Right cardiac atrium (tissue), 5 donors: ENCODE measurements around the gene ABHD8. TPM values are rescaled to one million over a fixed set of nuclear protein-coding genes. Genes with fewer than 3 reads are reported as not detected.

Experiments used
- ATAC-seq, 2 donors: fragments of 200-7000 bp; cut with Tn5 transposase; one replicate each; pipeline versions ENCODE4 v1.8.0 to v1.9.1; 2020; ENCODE audit warnings: moderate library complexity in 2 of 2, mild to moderate bottlenecking in 1 of 2
- DNase-seq, 3 donors: peaks; one replicate each; pipeline ENCODE4 v3.0.0-alpha.2; 2020
- H3K27ac ChIP-seq: one replicate; pipeline ENCODE4 v1.5.1; 2013; ENCODE audit warnings: mild to moderate bottlenecking, low read length, control low read depth, moderate library complexity
- H3K27me3 ChIP-seq: one replicate; pipeline ENCODE4 v1.6.1; 2013; ENCODE audit not compliant: control insufficient read depth, insufficient read depth
- H3K4me1 ChIP-seq: one replicate; pipeline ENCODE4 v1.6.1; 2013; ENCODE audit warnings: low read length; ENCODE audit not compliant: control insufficient read depth, insufficient read depth
- H3K4me3 ChIP-seq: one replicate; pipeline ENCODE4 v1.5.1; 2013; ENCODE audit warnings: low read length, control low read depth
- H3K9me3 ChIP-seq: one replicate; pipeline ENCODE4 v1.6.1; 2013; ENCODE audit warnings: low read length; ENCODE audit not compliant: control insufficient read depth
- WGBS: extraction: QIAGEN DNeasy Blood & Tissue Kit; methylation state at CpG from one replicate; pipeline ENCODE4 v1.1.7; 2013; 5-methylcytosine and 5-hydroxymethylcytosine counted together
- intact Hi-C, 4 donors: fragments of 100-400 bp; cut with DNase I; formaldehyde crosslinking; loops; one replicate each; pipeline versions ENCODE4 v1.11.0 to v1.14.0; 2022 to 2023
- polyA plus RNA-seq: library from polyadenylated mRNA; stranded (reverse); fragments of 200-250 nt; gene quantifications from one replicate; pipeline ENCODE4 v1.2.3, GENCODE V29; 2013
- total RNA-seq, 4 donors: library from RNA; stranded (reverse); fragmentation: NEBNext Ultra II Directional; extraction: Animal tissue kit (Norgen Biotek cat#: 25700); gene quantifications; one replicate each; pipeline ENCODE4 v1.2.1, GENCODE V29; 2021
- donor health status: healthy with polysubstance abuse.
- donor health status: DM: no; HTN: yes; CAD: no.
- donor health status: DM: no; HTN: no; CAD: no.
- donor health status: DM: no; HTN: yes; CAD: no; lungs with severe emphysema.
- donor health status: DM: yes; HTN: yes; CAD: no.

Gene ABHD8
- total and polyA plus RNA-seq, 5 donors, result 12.7 to 17.0 (median 14.7) TPM

DNA sequence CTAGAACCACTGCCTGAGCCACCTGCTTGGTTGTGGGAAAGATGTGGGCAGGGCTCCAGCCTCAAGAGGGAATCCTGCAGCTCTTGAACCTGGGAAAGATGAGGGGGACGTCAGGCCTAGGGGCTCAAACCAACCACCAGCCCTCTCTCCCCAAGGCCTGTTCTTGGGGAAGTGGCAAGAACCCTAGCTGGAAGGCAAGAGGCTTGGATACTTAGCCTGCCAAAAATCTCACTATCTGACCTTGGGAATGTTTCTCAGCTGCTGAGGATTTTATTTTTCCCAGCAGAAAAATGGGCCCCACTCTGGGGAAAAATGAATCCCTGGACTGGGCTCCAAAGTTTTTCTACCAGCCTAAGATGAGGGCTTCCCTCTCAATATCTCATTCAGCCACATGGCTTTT is 43.3 kb downstream of the ABHD8 start:
- no peak overlapping the region for H3K27ac ChIP-seq
- no peak overlapping the region for H3K4me3 ChIP-seq
- intact Hi-C loops, result no loop called here
- DNase-seq, result peak in 1 of 3 donors; percentile 10
- H3K9me3 ChIP-seq, result no peaks in the 10 kb centered on the region
- no peaks in the 10 kb centered on the region for H3K4me1 ChIP-seq
- 53% methylated on average over 1 of the region's 1 CpG for WGBS
- H3K27me3 ChIP-seq, result no peaks in the 10 kb centered on the region
- ATAC-seq, result no peak

DNA sequence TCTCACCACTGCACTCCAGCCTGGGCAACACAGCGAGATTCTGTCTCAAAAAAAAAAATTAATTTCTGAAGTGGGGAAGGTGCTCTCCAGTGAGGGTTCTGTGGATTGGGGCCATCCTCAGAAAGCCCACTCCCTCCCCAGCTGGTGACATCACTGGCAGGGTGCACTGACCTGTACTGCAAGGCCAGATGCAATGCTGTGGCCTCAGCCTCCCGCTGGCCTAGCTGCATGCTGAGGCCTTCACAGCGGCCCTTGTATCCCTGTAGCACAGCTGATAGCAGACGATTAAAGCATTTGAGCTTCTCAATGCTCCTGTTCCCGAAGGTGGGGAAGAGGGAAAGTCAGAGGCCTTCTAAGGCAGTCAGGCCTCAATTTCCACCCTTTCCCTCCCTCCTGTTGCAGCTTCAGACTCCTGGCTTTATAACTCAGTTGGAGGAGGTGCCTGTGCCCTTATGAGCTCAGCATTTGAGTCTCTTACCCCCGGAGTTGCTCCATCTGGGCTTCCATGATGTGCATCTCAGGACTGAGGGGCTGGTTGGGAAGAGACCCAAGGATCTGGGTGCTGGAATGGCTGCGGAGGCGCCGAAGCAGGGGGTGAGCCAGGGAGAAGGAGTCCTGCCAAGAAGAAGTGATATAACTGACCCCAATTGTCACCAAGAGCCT is 44.0 kb downstream of the ABHD8 start:
- intact Hi-C loops, result no loop called here
- WGBS, result 91% methylated on average over 9 of the region's 9 CpGs
- no peak overlapping the region for H3K4me3 ChIP-seq

DNA sequence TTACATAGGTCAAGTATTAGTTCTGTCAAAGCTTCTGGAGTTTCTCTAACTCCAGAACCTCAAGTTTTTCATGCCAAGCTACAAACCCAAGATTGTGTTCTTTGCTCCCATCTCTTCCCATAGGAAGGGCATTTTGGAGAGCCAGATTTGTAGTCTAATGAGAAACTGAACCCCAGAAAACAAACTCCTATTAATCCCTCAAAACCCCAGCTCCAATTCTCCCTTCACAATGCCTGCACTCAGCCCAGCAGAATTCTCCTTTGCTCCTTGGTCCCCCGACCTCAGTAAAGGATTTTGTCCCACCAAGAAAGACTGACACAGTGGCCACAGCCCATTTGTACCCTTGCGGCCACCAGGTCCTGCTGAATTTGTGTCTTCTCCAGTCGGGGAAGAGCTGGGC is 47.1 kb downstream of the ABHD8 start:
- DNase-seq (no peak), ATAC-seq (no peak)
- intact Hi-C loops, result no loop called here
- no peak overlapping the region for H3K4me3 ChIP-seq
- WGBS, result 85% methylated on average over 3 of the region's 3 CpGs
- H3K27me3 ChIP-seq, result no peaks in the 10 kb centered on the region
- H3K9me3 ChIP-seq, result no peaks in the 10 kb centered on the region
- H3K4me1 ChIP-seq, result no peaks in the 10 kb centered on the region
- no peak overlapping the region for H3K27ac ChIP-seq

More for the DNA sequence above, 44.0 kb downstream of the ABHD8 start:
- no peaks in the 10 kb centered on the region for H3K27me3 ChIP-seq
- no peaks in the 10 kb centered on the region for H3K9me3 ChIP-seq
- DNase-seq (peak in 1 of 3 donors; percentile 16), ATAC-seq (no peak)
- H3K27ac ChIP-seq, result no peak overlapping the region
- no peaks in the 10 kb centered on the region for H3K4me1 ChIP-seq

DNA sequence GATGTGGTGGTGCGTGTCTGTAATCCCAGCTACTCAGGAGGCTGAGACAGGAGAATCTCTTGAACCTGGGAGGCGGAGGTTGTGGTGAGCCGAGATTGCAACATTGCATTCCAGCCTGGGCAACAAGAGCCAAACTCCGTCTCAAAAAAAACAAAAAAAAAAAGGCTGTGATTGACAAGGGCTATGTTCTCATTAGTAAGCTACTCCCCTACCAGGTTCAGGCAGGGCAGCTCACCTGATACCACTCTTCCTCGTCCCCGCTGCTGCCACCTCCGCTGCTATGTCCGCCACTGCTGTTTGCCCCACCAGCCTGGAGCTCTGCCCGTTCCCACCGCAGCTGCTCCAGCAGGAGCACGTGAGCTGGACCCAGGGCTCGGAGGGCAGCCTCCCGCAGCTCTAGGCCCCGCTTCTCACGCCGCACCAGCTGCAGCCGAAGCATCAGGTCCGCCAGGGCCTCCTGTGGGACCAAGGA is 48.0 kb downstream of the ABHD8 start:
- DNase-seq, result peak in 1 of 3 donors; percentile 37
- no peak for ATAC-seq
- WGBS, result 73% methylated on average over 18 of the region's 18 CpGs
- no peak overlapping the region for H3K27ac ChIP-seq
- H3K27me3 ChIP-seq, result no peaks in the 10 kb centered on the region
- no peak overlapping the region for H3K4me3 ChIP-seq
- intact Hi-C loops, result no loop called here
- no peaks in the 10 kb centered on the region for H3K4me1 ChIP-seq
- H3K9me3 ChIP-seq, result no peaks in the 10 kb centered on the region

DNA sequence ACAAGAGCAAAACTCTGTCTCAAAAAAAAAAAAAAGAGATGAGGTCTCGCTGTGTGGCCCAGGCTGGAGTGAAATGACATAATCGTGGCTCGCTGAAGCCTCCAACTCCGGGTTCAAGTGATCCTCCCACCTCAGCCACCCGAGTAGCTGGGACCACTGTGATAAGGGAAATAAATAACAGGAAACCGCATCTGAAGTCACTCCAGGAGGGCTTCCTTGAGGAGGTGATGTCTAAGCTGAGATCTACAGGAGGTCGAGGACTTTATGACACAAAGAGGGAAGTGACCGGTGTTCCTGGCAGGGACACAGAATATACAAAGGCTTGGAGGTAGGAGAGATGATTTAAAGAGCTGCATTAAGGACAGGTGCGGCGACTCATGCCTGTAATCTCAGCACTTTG is 48.6 kb downstream of the ABHD8 start:
- no peak overlapping the region for H3K4me3 ChIP-seq
- DNase-seq (peak in 1 of 3 donors; percentile 13), ATAC-seq (no peak)
- WGBS, result 78% methylated on average over 10 of the region's 10 CpGs
- intact Hi-C loops, result no loop called here
- no peaks in the 10 kb centered on the region for H3K27me3 ChIP-seq
- H3K4me1 ChIP-seq, result no peaks in the 10 kb centered on the region
- no peaks in the 10 kb centered on the region for H3K9me3 ChIP-seq
- H3K27ac ChIP-seq, result no peak overlapping the region

DNA sequence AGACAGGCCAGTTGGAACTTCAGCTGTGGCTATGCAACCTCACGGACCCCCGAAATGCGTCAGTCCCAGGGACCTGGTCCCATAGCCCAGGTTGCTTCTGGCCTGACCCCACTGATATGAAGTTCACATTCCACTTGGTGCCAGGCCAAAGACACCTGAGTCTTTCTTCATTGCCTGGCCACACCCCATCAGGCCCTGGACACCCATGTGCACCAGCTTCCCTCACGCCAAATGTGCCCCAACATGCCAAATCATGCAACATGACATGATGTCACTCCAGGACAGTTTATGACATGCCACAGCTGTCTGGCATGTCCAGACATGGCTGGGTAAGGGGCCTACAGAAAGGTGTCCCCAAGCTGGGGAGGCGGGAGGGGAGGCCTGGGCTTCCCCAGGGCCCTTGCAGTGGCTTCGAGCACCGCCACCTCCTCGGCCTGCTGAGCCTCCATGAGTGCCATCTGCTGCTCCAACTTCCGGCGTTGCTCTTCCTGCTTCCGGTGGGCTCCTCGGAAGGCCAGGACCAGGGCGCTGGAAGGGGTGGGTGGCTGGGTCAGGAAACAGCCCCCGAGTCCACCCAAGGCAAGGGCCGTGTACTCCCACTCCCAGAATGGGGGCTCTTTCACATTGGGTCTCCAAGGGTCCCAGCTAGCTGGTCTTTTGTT is 53.2 kb downstream of the ABHD8 start:
- intact Hi-C loops, result no loop called here
- ATAC-seq (no peak), DNase-seq (peak in 1 of 3 donors; percentile 26)
- H3K9me3 ChIP-seq, result no peaks in the 10 kb centered on the region
- peaks cover 3% of the 10 kb centered on the region for H3K4me1 ChIP-seq
- no peak overlapping the region for H3K4me3 ChIP-seq
- WGBS, result 77% methylated on average over 15 of the region's 15 CpGs
- no peaks in the 10 kb centered on the region for H3K27me3 ChIP-seq
- no peak overlapping the region for H3K27ac ChIP-seq

DNA sequence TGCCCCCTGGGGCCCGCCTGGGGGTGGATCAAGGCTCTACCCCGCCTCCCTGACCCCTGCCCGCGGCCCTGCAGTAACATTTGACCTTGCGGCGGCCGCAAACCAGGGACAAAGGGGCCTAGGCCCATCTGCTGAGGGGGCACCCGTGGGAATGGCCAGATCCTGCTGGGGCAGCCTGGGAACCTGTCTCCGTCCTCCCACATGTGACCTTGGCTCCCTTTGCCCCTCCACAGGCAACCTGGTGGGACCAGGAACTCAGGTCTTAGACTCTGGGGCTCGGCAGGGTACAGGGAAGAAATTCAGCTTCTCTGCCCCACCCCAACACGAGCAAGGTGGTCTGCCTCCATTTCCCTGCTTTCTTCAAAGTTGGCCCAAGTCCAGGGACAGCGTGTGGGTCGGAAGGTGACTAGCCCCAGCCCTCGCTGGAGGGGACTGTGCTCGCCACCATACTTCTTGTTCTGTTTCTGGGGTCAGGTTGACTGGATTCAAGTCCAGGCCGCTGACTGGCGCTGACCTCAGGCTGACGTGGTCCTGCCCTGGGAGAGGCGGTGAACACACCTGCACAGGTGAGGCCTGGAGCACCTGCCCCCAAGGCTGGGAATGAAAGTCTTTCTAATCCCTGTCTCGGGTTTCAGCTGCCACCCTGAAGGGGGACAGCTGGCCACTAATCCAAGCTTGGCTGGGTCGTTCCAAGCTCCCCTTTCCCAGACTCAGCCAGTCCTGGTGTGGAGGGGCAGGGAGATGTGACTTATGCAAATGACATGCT is 55.0 kb downstream of the ABHD8 start:
- Histone ChIP-seq H3K27ac (no peak overlapping the region), H3K4me1 (peaks cover 3% of the 10 kb centered on the region), H3K9me3 (no peaks in the 10 kb centered on the region), H3K27me3 (no peaks in the 10 kb centered on the region), H3K4me3 (no peak overlapping the region)
- WGBS, result 67% methylated on average over 21 of the region's 21 CpGs
- ATAC-seq, result no peak
- no peak for DNase-seq
- intact Hi-C loops, result no loop called here

DNA sequence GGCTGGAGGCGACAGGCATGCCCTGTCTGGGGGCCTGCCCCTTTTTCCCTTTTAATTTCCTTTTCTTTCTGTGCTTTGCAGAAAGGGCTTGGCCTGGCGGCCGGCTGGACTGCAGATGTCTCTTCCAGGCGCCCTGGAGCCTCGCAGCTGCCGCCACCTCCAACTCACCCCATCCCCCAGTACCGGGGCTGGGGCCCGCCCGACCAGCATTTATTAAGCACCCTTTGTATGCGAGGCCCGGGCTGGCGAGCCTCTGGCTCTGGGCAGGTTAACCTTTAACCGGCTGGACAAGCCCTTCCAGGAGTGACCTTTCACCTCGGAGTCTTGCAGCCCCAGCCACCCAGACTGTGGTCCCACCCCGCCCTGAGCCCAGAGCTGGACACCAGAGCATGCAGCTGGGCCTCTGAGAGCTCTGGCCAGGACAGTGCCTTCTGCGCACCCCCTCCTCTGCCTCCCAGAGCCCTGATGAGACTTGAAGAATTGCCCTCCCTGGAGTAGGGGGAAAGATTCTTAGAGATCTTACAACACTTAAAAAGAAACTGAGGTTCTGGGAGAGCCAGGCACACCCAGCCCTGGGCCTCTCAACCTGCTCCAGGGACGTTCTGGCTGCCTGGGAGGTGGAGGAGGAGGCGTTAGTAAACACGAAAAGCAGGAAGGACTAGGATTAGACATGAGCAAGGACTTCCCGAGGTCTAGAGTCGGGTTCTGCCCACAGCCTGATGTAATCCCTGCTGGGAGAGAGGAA is 56.4 kb downstream of the ABHD8 start:
- ATAC-seq (peak; percentile 3 to 22), DNase-seq (peak; percentile 49 to 85 (median 79))
- H3K9me3 ChIP-seq, result no peaks in the 10 kb centered on the region
- peak overlapping the region; percentile 74 for H3K27ac ChIP-seq
- intact Hi-C loops, result no loop called here
- WGBS, result 14% methylated on average over 21 of the region's 21 CpGs
- H3K4me1 ChIP-seq, result peaks cover 3% of the 10 kb centered on the region
- no peaks in the 10 kb centered on the region for H3K27me3 ChIP-seq
- H3K4me3 ChIP-seq, result peak overlapping the region; percentile 88

DNA sequence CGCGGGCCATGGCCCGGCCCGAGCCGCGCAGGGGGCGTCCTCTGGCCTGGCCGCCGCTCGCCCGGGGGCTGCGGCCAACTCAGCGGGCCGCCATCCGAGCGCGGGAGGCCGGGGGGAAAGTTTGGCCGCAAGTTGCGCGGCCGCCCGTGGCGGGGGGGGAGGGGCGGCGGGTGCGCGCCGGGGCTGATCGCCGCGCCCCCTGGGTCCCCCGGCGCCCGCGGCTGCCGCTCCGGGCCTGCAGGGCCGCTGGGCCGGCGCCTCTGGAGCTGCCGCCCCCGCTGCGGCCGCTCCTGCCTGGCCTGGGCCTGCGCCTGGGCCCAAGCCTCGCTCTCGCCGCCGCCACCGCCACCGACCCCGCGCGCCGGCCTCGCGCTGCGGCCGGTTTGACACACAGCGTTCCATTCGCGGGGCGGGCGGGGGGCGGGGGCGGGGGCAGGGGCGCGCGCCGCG is 57.7 kb downstream of the ABHD8 start, which contains the start of gene NR2F6:
Gene NR2F6, minus strand, starts transcription at position 385 of the 450 bp plus-strand sequence. CDS start 699 bp downstream, outside the sequence.
- no peaks in the 10 kb centered on the region for H3K27me3 ChIP-seq
- no peaks in the 10 kb centered on the region for H3K9me3 ChIP-seq
- intact Hi-C loops, result no loop called here
- under 1% methylated on average over 69 of the region's 72 CpGs for WGBS
- peaks cover 3% of the 10 kb centered on the region for H3K4me1 ChIP-seq
- DNase-seq, result no peak
- peak within 1 kb of the TSS; percentile 74 for H3K27ac ChIP-seq
- no peak for ATAC-seq
- peak within 1 kb of the TSS; percentile 88 for H3K4me3 ChIP-seq

DNA sequence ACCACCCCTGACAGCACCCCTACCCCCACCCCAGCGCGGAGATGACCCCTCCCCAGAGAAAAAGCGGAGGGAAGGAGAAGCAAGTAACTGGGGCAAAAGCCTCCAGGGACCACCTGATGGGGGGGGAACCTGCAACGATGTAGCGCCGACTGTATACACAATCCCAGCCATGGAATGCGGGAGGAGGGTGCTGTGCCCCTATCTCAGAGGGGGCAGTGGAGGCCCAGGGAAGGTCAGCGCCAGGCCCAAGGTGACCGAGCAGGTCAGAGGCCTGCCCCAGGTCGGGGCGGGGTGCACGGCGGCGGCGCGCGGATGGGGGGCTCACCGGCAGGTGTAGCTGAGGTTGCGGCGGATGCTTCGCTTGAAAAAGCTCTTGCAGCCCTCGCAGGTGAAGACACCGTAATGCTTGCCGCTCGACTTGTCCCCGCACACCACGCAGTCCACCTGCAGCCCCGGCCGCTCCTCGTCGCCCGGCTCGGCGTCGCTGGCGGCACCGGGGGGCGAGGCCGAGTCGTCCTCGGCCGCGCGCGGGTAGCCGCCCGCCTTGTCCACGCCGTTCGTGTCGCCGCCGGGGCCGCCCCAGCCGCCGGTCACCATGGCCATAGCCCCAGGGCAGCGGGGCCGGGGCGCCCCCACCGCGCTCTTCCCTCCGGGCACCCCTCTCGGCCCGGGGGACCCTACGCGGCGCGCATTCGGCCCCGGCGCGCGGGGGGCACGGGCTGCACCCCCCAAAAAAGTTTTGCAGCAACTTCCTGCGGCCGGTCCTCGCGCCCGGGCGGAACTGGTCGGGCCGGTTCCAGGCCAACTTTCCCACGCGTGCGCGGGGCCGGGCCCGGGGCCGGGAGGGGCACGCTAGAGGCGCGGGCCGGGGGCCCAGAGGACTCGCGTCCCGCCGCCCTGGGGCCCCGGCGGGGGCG is 58.3 kb downstream of the ABHD8 start:
- Histone ChIP-seq H3K4me3 (peak overlapping the region; percentile 88), H3K27ac (peak overlapping the region; percentile 73), H3K4me1 (peaks cover 3% of the 10 kb centered on the region), H3K9me3 (no peaks in the 10 kb centered on the region), H3K27me3 (no peaks in the 10 kb centered on the region)
- DNase-seq, result peak; percentile 56 to 84 (median 78)
- ATAC-seq, result no peak
- intact Hi-C loops, result no loop called here
- WGBS, result under 1% methylated on average over 100 of the region's 100 CpGs
